Adrenal gland (tissue), 5 donors: ENCODE results near the gene NRDE2.

Experiments used
- CTCF ChIP-seq, 6 experiments: fragments of 450-650 bp in 4 of 6; fragments of 200-600 bp in 2 of 6; sonication (generic) in 1 of 6; IDR thresholded peaks; 1 replicate in 5 of 6; 2 replicates in 1 of 6; pipeline versions ENCODE4 v1.5.1 to v1.8.0; 2016 to 2021; ENCODE audit warnings: antibody characterized with exemption in 6 of 6, mild to moderate bottlenecking in 2 of 6, moderate library complexity in 1 of 6
- POLR2A ChIP-seq, 2 donors: fragments of 450-650 bp; IDR thresholded peaks; one replicate each; pipeline ENCODE4 v1.6.1; 2017; ENCODE audit warnings: antibody characterized with exemption in 2 of 2, mild to moderate bottlenecking in 2 of 2, moderate library complexity in 1 of 2
- donor health status: DM: no; HTN: no; CAD: no.

GRCh38 chr14:90319634-90320541 is 11.9 kb downstream of the NRDE2 start:
- TF ChIP-seq CTCF (IDR thresholded peaks at IDR 0.05): no peak
- TF ChIP-seq POLR2A (IDR thresholded peaks at IDR 0.05): no peak
